ENCODE data around the gene HP1BP3.

Gene HP1BP3

GRCh38 chr1:20770314-20771087 is 16.6 kb downstream of the HP1BP3 start:
- no peak for DNase-seq (ENCODE audit: low spot score)
- Histone ChIP-seq H3K4me3 (no peak overlapping the region), H3K27ac (no peak overlapping the region)
- TF ChIP-seq CTCF (IDR thresholded peaks at IDR 0.05) = no peak

- no peak for DNase-seq (ENCODE audit: low spot score)
- Histone ChIP-seq H3K4me3 (no peak overlapping the region), H3K27ac (no peak overlapping the region)
- no peak for TF ChIP-seq CTCF (IDR thresholded peaks at IDR 0.05)
These were observed 19.8 kb downstream of the HP1BP3 start for GRCh38 chr1:20767271-20767670.

GRCh38 chr1:20763417-20763816 is 23.7 kb downstream of the HP1BP3 start:
- H3K27ac ChIP-seq = no peak overlapping the region
- no peak for DNase-seq (ENCODE audit: low spot score)
- no peak overlapping the region for H3K4me3 ChIP-seq
- TF ChIP-seq CTCF (IDR thresholded peaks at IDR 0.05) = no peak

GRCh38 chr1:20760322-20760721 is 26.8 kb downstream of the HP1BP3 start:
- TF ChIP-seq CTCF (IDR thresholded peaks at IDR 0.05) = no peak
- no peak overlapping the region for H3K4me3 ChIP-seq
- H3K27ac ChIP-seq = no peak overlapping the region
- no peak for DNase-seq (ENCODE audit: low spot score)

GRCh38 chr1:20753589-20753988 is 33.5 kb downstream of the HP1BP3 start:
- Histone ChIP-seq H3K4me3 (no peak overlapping the region), H3K27ac (no peak overlapping the region)
- DNase-seq (ENCODE audit: low spot score) = no peak
- no peak for TF ChIP-seq CTCF (IDR thresholded peaks at IDR 0.05)

- TF ChIP-seq CTCF (IDR thresholded peaks at IDR 0.05) = no peak
- no peak for DNase-seq (ENCODE audit: low spot score)
- Histone ChIP-seq H3K27ac (no peak overlapping the region), H3K4me3 (no peak overlapping the region)
These were observed 35.6 kb downstream of the HP1BP3 start for GRCh38 chr1:20751462-20751990.

- DNase-seq (ENCODE audit: low spot score) = no peak
- no peak for TF ChIP-seq CTCF (IDR thresholded peaks at IDR 0.05)
- H3K4me3 ChIP-seq = no peak overlapping the region
- no peak overlapping the region for H3K27ac ChIP-seq
These were observed 44.4 kb downstream of the HP1BP3 start for GRCh38 chr1:20742671-20743070.
